PC-3 (cell line): ENCODE data around the gene CCNL2. TPM values are rescaled to one million over a fixed set of nuclear protein-coding genes. Genes with fewer than 3 reads are reported as not detected.

Experiments used
- ATAC-seq: fragments of 200-7000 bp; cut with Tn5 transposase; 2 replicates; pipeline ENCODE4 v1.9.1; 2020; ENCODE audit warnings: mild to moderate bottlenecking, moderate library complexity
- BruUV-seq: library from RNA; stranded (reverse); fragments of 400-500 nt; replicated peaks from 2 replicates; lab custom pipeline; 2021; lab: Mats Ljungman, UMichigan
- CTCF ChIA-PET: fragments of 300-600 bp; sonication (Branson Sonifier 250); formaldehyde crosslinking; loops from one replicate; lab custom pipeline; 2022; ENCODE audit warnings: antibody characterized with exemption; lab: Charles Lee
- POLR2A ChIA-PET: fragments of 300-600 bp; sonication (Branson Sonifier 250); formaldehyde crosslinking; loops from one replicate; lab custom pipeline; 2022; ENCODE audit warnings: antibody characterized with exemption; ENCODE audit not compliant: unreplicated experiment; lab: Charles Lee
- DNase-seq: peaks from one replicate; pipeline ENCODE4 v3.0.0-alpha.2; 2015
- H2AFZ ChIP-seq: fragments of 300-600 bp; sonication (generic); 2 replicates; pipeline ENCODE4 v1.6.0; 2016; ENCODE audit warnings: antibody characterized with exemption, low read length
- H3F3A ChIP-seq: fragments of 300-600 bp; sonication (generic); one replicate; pipeline ENCODE4 v1.6.0; 2017; ENCODE audit warnings: antibody characterized with exemption, low read length, control low read depth, mild to moderate bottlenecking; ENCODE audit not compliant: unreplicated experiment
- H3K27ac ChIP-seq: fragments of 300-600 bp; sonication (generic); 2 replicates; pipeline ENCODE4 v1.5.1; 2016; ENCODE audit warnings: mild to moderate bottlenecking, low read length
- H3K27me3 ChIP-seq: fragments of 300-600 bp; sonication (generic); 2 replicates; pipeline ENCODE4 v1.6.1; 2016; ENCODE audit warnings: low read length, mixed read lengths
- H3K36me3 ChIP-seq: fragments of 300-600 bp; sonication (generic); 2 replicates; pipeline ENCODE4 v1.6.1; 2016; ENCODE audit warnings: low read depth, mixed run types, low read length, mixed read lengths
- H3K4me1 ChIP-seq: fragments of 300-600 bp; sonication (generic); 2 replicates; pipeline ENCODE4 v1.5.1; 2016; ENCODE audit warnings: low read length; ENCODE audit not compliant: insufficient read depth
- H3K4me2 ChIP-seq: fragments of 300-600 bp; sonication (generic); 2 replicates; pipeline ENCODE4 v1.6.0; 2016; ENCODE audit warnings: low read length
- H3K4me3 ChIP-seq: fragments of 300-600 bp; sonication (generic); 2 replicates; pipeline ENCODE4 v1.5.1; 2016; ENCODE audit warnings: mild to moderate bottlenecking, low read length, mixed read lengths
- H3K79me2 ChIP-seq: fragments of 300-600 bp; sonication (generic); 2 replicates; pipeline ENCODE4 v1.6.1; 2017; ENCODE audit warnings: low read length, mixed read lengths
- H3K9ac ChIP-seq: fragments of 300-600 bp; sonication (generic); 2 replicates; pipeline ENCODE4 v1.6.0; 2016; ENCODE audit warnings: mild to moderate bottlenecking, low read length
- H3K9me2 ChIP-seq: fragments of 300-600 bp; sonication (generic); replicated peaks from 2 replicates; pipeline ENCODE4 v1.6.1; 2016; ENCODE audit warnings: mixed run types, low read length, mixed read lengths
- H3K9me3 ChIP-seq: fragments of 300-600 bp; sonication (generic); 2 replicates; pipeline ENCODE4 v1.6.1; 2016; ENCODE audit warnings: low read length, mixed read lengths
- H4K20me1 ChIP-seq: fragments of 300-600 bp; sonication (generic); 2 replicates; pipeline ENCODE4 v1.6.1; 2016; ENCODE audit warnings: low read length, mixed read lengths
- CTCF ChIP-seq: fragments of 300-600 bp; sonication (generic); conservative IDR thresholded peaks from 2 replicates; pipeline ENCODE4 v1.5.1; 2017; ENCODE audit warnings: antibody characterized with exemption, low read depth, mild to moderate bottlenecking, low read length
- EZH2 ChIP-seq: fragments of 300-600 bp; sonication (generic); IDR thresholded peaks from one replicate; pipeline ENCODE4 v1.6.1; 2017; ENCODE audit warnings: antibody characterized with exemption, mild to moderate bottlenecking, low read length; ENCODE audit not compliant: unreplicated experiment
- EZH2phosphoT487 ChIP-seq: fragments of 300-600 bp; sonication (generic); IDR thresholded peaks from 2 replicates; pipeline ENCODE4 v1.6.1; 2018; ENCODE audit warnings: mild to moderate bottlenecking, antibody characterized with exemption, low read length, borderline replicate concordance
- intact Hi-C: fragments of 100-400 bp; cut with micrococcal nuclease; formaldehyde crosslinking; loops from 2 replicates; pipeline ENCODE4 v1.9.0; 2023
- total RNA-seq: library from RNA; depleted of rRNA; stranded (reverse); fragments of >200 nt; gene quantifications from 2 replicates; pipeline ENCODE4 v1.2.3, GENCODE V29; 2014

CCNL2 gene
- total RNA-seq, 1 experiment from 2014 or later = 385 TPM

GRCh38 chr1:1424707-1425106 lies 25.6 kb upstream of the CCNL2 start:
- H3K27me3 ChIP-seq = no peaks in the 10 kb centered on the region
- H4K20me1 ChIP-seq = no peaks in the 10 kb centered on the region
- no peak overlapping the region for H2AFZ ChIP-seq
- H3K4me1 ChIP-seq = peaks cover 15% of the 10 kb centered on the region
- H3F3A ChIP-seq = peaks cover 4% of the 10 kb centered on the region
- DNase-seq = no peak
- BruUV-seq = no TSS peak
- no peaks in the 10 kb centered on the region for H3K9me2 ChIP-seq
- ChIA-PET CTCF (no interaction called here), POLR2A (no interaction called here)
- no peak overlapping the region for H3K9ac ChIP-seq
- H3K9me3 ChIP-seq = no peaks in the 10 kb centered on the region
- TF ChIP-seq CTCF (no peak), EZH2 (no peak), EZH2phosphoT487 (no peak)
- H3K4me2 ChIP-seq = no peak overlapping the region
- intact Hi-C loops = no loop called here
- H3K36me3 ChIP-seq = no peaks in the 10 kb centered on the region
- no peak for ATAC-seq
- H3K79me2 ChIP-seq = no peaks in the 10 kb centered on the region
- no peak overlapping the region for H3K4me3 ChIP-seq
- no peak overlapping the region for H3K27ac ChIP-seq

- ATAC-seq (no peak), DNase-seq (no peak)
- H3K9me2 ChIP-seq = no peaks in the 10 kb centered on the region
- H3K27me3 ChIP-seq = no peaks in the 10 kb centered on the region
- H3K79me2 ChIP-seq = no peaks in the 10 kb centered on the region
- intact Hi-C loops = no loop called here
- H3K9me3 ChIP-seq = no peaks in the 10 kb centered on the region
- no peak overlapping the region for H3K4me3 ChIP-seq
- no peak overlapping the region for H2AFZ ChIP-seq
- no peaks in the 10 kb centered on the region for H3F3A ChIP-seq
- H3K4me1 ChIP-seq = peaks cover 15% of the 10 kb centered on the region
- no peaks in the 10 kb centered on the region for H4K20me1 ChIP-seq
- H3K36me3 ChIP-seq = no peaks in the 10 kb centered on the region
- H3K4me2 ChIP-seq = no peak overlapping the region
- ChIA-PET CTCF (no interaction called here), POLR2A (no interaction called here)
- H3K9ac ChIP-seq = no peak overlapping the region
- no peak overlapping the region for H3K27ac ChIP-seq
- no TSS peak for BruUV-seq
- no peak for TF ChIP-seq EZH2phosphoT487
- TF ChIP-seq CTCF = no peak
- no peak for TF ChIP-seq EZH2
These were observed 24.1 kb upstream of the CCNL2 start for GRCh38 chr1:1423245-1423597.

- POLR2A ChIA-PET = no interaction called here
- H3K9me3 ChIP-seq = no peaks in the 10 kb centered on the region
- TF ChIP-seq EZH2 (no peak), CTCF (no peak), EZH2phosphoT487 (no peak)
- no peak overlapping the region for H3K9ac ChIP-seq
- H3K4me3 ChIP-seq = no peak overlapping the region
- no peaks in the 10 kb centered on the region for H3F3A ChIP-seq
- peak overlapping the region; percentile 51 for H2AFZ ChIP-seq
- H3K27ac ChIP-seq = no peak overlapping the region
- DNase-seq (peak; percentile 77), ATAC-seq (no peak)
- no peaks in the 10 kb centered on the region for H3K9me2 ChIP-seq
- H3K79me2 ChIP-seq = no peaks in the 10 kb centered on the region
- H3K27me3 ChIP-seq = no peaks in the 10 kb centered on the region
- no peaks in the 10 kb centered on the region for H4K20me1 ChIP-seq
- intact Hi-C loops = no loop called here
- CTCF ChIA-PET = no interaction called here
- peaks cover 15% of the 10 kb centered on the region for H3K4me1 ChIP-seq
- H3K36me3 ChIP-seq = no peaks in the 10 kb centered on the region
- H3K4me2 ChIP-seq = peak overlapping the region; percentile 32; the same call in 1 of the 2 replicates
- no TSS peak for BruUV-seq
These were observed 23.5 kb upstream of the CCNL2 start for GRCh38 chr1:1422465-1423244.
